Activated naive CD8-positive, alpha-beta T cell treated with anti-CD3 and anti-CD28 coated beads, Interleukin-2, amount 50 U/mL, for 24 hours (primary cell): ENCODE results near the gene ADGRL2.

ENCODE experiments used
- ATAC-seq: fragments of 150-1000 bp; cut with Tn5 transposase; one replicate; pipeline ENCODE4 v1.10.0; 2021
- DNase-seq: peaks from one replicate; pipeline ENCODE4 v3.0.0; 2021
- H3K27ac Mint-ChIP-seq: one replicate; pipeline ENCODE4 v1.8.0; 2021; ENCODE audit warnings: mild to moderate bottlenecking, mixed read lengths
- H3K27me3 Mint-ChIP-seq: one replicate; pipeline ENCODE4 v1.8.0; 2021; ENCODE audit warnings: mixed read lengths
- H3K36me3 Mint-ChIP-seq: one replicate; pipeline ENCODE4 v1.8.0; 2021; ENCODE audit warnings: low read depth, mixed read lengths
- H3K4me1 Mint-ChIP-seq: one replicate; pipeline ENCODE4 v1.8.0; 2021; ENCODE audit warnings: mixed read lengths
- H3K4me3 Mint-ChIP-seq: one replicate; pipeline ENCODE4 v1.8.0; 2021; ENCODE audit warnings: mild to moderate bottlenecking, moderate library complexity, mixed read lengths
- H3K9me3 Mint-ChIP-seq: one replicate; pipeline ENCODE4 v1.8.0; 2021; ENCODE audit warnings: mixed read lengths

Gene ADGRL2

GRCh38 chr1:81887421-81888144, 86.8 kb downstream of the ADGRL2 start:
- Mint-ChIP-seq H3K27me3 (no peaks in the 10 kb centered on the region), H3K27ac (no peak overlapping the region), H3K4me1 (no peaks in the 10 kb centered on the region), H3K4me3 (no peak overlapping the region), H3K36me3 (no peaks in the 10 kb centered on the region), H3K9me3 (no peaks in the 10 kb centered on the region)
- no peak for DNase-seq
- ATAC-seq: no peak

GRCh38 chr1:81889166-81889565, 88.4 kb downstream of the ADGRL2 start:
- no peaks in the 10 kb centered on the region for H3K4me1 Mint-ChIP-seq
- no peak overlapping the region for H3K27ac Mint-ChIP-seq
- no peaks in the 10 kb centered on the region for H3K36me3 Mint-ChIP-seq
- H3K9me3 Mint-ChIP-seq: no peaks in the 10 kb centered on the region
- ATAC-seq: no peak
- no peaks in the 10 kb centered on the region for H3K27me3 Mint-ChIP-seq
- no peak for DNase-seq
- no peak overlapping the region for H3K4me3 Mint-ChIP-seq

DNA sequence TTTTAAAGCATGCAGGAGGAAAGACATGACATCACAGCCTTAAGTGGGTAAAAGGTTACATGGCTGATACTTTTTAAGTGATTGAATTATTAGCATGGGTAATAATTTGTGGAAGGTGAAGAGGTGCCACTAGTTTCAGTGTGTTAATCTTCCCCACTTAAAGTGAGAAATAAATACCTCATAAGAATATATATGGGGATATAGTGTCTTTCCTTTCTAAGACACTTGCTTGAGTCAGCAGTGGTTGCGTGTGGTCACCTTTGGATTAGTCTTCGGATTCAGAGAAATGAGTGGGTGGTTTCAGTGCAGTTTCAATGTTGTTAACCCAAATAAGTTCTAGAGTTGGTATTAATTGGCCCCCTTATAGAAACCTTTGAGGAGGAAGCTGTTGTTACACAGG, 94.1 kb downstream of the ADGRL2 start:
- H3K36me3 Mint-ChIP-seq: no peaks in the 10 kb centered on the region
- ATAC-seq (no peak), DNase-seq (no peak)
- no peak overlapping the region for H3K4me3 Mint-ChIP-seq
- H3K27me3 Mint-ChIP-seq: no peaks in the 10 kb centered on the region
- no peaks in the 10 kb centered on the region for H3K9me3 Mint-ChIP-seq
- no peaks in the 10 kb centered on the region for H3K4me1 Mint-ChIP-seq
- no peak overlapping the region for H3K27ac Mint-ChIP-seq

DNA sequence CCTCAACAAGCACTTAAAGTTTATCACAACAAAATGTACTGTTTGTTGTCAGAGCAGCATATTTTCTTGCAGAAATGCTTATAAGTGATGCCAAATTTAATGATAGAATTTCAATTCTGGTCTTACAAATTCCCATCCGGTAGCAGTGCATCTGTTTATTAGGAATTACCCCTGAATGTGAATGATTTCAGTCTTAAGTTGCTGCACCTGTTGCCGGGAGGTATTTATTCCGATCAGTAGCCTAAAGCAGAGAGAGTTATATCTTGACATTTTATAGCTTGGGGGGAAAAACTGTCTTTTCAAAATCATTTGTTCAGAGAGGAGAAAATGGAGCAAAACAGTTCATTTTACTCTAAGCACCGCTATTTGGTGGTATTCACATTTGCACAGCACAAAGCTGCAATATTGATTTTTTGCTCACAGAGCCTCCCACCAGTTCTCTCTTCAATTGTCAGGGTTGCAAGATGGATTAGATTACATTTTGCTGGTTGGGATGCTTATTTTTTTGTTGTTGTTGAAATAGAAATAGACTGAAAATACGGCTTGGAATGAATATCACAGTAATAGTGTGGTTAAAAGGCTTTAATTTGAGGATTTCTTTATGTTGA, 98.6 kb downstream of the ADGRL2 start:
- Mint-ChIP-seq H3K9me3 (no peaks in the 10 kb centered on the region), H3K27ac (no peak overlapping the region), H3K36me3 (no peaks in the 10 kb centered on the region), H3K4me3 (no peak overlapping the region), H3K27me3 (no peaks in the 10 kb centered on the region), H3K4me1 (no peaks in the 10 kb centered on the region)
- no peak for DNase-seq
- ATAC-seq: no peak

DNA sequence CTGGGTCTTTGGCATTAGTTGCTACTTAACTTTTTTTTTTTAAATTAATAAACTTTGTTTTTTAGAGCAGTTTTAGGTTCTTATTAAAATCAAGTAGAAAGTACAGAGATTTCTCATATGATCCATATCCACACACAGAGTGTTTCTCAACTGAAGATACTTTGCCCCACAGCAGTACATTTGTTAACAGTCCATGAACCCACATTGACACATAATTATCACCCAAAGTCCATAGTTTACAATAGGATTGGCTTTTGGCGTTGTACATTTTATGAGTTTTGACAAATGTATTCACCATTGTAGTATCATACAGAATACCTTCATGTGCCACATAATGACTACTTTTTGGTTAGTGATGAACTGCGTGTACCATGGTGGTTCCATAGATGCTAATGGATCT, 106.8 kb downstream of the ADGRL2 start:
- H3K4me3 Mint-ChIP-seq: no peak overlapping the region

DNA sequence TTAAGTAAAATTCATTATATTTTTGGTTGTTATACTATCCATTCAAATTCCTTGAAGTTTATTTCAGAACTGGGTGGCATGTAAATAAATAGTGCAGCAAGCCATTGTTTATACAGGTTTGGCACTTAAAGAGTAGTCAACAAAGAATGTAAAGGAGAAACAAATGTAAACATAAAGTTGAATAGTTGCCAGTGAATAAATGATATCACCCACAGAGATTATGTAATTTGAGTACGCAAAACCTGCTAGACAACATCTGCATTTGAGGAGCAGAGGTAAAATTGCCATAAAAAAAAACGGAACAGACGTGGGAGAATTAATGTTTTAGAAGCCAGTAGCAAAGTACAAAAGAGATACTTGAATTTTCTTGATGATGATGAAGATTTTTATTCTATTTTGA, 111.6 kb downstream of the ADGRL2 start:
- Mint-ChIP-seq H3K27me3 (no peaks in the 10 kb centered on the region), H3K4me3 (no peak overlapping the region), H3K4me1 (no peaks in the 10 kb centered on the region), H3K9me3 (no peaks in the 10 kb centered on the region), H3K36me3 (no peaks in the 10 kb centered on the region), H3K27ac (no peak overlapping the region)
- DNase-seq (no peak), ATAC-seq (no peak)

More for the DNA sequence above, 106.8 kb downstream of the ADGRL2 start:
- Mint-ChIP-seq H3K4me1 (no peaks in the 10 kb centered on the region), H3K27ac (no peak overlapping the region), H3K27me3 (no peaks in the 10 kb centered on the region), H3K36me3 (no peaks in the 10 kb centered on the region), H3K9me3 (no peaks in the 10 kb centered on the region)
- DNase-seq (no peak), ATAC-seq (no peak)

DNA sequence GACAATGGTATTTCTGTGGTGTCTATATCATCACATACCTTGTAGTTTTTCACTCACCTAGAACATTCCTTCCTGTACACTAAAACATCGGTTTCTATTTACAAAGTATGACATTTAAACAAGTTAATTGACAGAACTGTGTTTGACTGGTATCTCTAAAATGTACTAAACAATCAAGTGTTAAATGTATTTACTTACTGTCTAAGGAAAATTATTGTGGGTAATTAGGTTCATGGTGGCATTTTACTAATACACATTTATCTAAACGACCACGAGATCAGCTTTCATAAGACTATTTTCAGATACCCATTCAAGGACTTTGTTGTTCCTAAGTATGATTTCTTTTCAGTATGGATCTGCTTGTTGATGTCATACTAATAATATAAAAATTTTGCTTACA, 115.2 kb downstream of the ADGRL2 start:
- Mint-ChIP-seq H3K27ac (no peak overlapping the region), H3K36me3 (no peaks in the 10 kb centered on the region), H3K9me3 (no peaks in the 10 kb centered on the region), H3K4me1 (no peaks in the 10 kb centered on the region), H3K4me3 (no peak overlapping the region), H3K27me3 (no peaks in the 10 kb centered on the region)
- ATAC-seq (no peak), DNase-seq (no peak)

GRCh38 chr1:81920245-81920740, 119.6 kb downstream of the ADGRL2 start:
- Mint-ChIP-seq H3K4me1 (no peaks in the 10 kb centered on the region), H3K4me3 (no peak overlapping the region), H3K9me3 (no peaks in the 10 kb centered on the region), H3K27ac (no peak overlapping the region), H3K36me3 (no peaks in the 10 kb centered on the region), H3K27me3 (no peaks in the 10 kb centered on the region)
- ATAC-seq (no peak), DNase-seq (no peak)

- no peak overlapping the region for H3K27ac Mint-ChIP-seq
Measured at GRCh38 chr1:81920886-81921285, 120.2 kb downstream of the ADGRL2 start.

DNA sequence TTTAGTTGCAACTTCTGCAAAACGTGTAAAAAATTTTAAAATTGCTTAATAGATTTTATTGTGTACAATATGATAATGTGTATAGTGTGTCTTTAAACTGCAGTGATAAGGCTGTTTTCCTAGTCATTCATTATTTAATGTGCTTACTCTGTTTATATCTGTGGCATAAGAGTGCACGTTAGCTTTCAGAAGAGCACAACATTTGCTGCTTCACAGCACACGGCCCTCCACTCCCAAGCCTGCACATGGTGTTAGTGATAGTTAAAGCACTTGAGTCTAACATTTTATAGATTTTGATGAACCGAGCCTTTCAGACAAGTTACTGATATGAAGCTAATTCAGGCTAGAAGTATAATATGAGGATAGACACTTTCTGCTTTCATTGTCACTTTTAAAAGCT, 120.6 kb downstream of the ADGRL2 start:
- H3K36me3 Mint-ChIP-seq: no peaks in the 10 kb centered on the region
- H3K4me1 Mint-ChIP-seq: no peaks in the 10 kb centered on the region
- H3K4me3 Mint-ChIP-seq: no peak overlapping the region
- H3K27ac Mint-ChIP-seq: no peak overlapping the region
- no peak for ATAC-seq
- H3K9me3 Mint-ChIP-seq: no peaks in the 10 kb centered on the region
- no peak for DNase-seq
- no peaks in the 10 kb centered on the region for H3K27me3 Mint-ChIP-seq

More at GRCh38 chr1:81920886-81921285, 120.2 kb downstream of the ADGRL2 start:
- Mint-ChIP-seq H3K27me3 (no peaks in the 10 kb centered on the region), H3K4me3 (no peak overlapping the region), H3K36me3 (no peaks in the 10 kb centered on the region), H3K4me1 (no peaks in the 10 kb centered on the region), H3K9me3 (no peaks in the 10 kb centered on the region)
- ATAC-seq (no peak), DNase-seq (no peak)

DNA sequence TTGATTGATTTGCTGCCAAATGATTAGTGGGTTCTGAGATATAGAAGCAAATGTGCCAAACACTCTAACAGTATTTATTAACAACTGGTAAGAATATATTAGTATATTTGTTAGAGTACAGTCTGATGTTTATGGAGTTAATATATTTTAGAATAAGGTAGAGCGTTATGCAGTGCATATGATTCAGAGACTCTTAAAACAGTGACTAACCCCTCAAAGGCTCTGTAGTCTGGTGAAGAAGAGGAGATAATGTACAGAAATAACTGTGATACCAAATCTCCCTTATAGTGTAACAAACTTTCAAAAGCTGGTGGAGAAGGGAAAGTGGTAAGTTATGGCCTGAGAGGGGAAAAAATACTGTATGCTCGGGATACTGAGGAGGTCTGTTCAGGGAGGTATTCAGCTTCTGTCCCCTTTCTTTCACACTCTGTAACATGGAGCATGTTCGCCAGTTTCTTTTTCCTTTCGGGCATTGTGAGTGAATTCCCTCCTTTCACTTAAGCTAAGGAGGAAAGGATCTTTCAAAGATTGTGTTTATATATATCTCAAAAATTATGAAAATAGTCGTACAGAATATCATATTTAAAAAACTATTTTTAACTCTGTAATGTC, 121.2 kb downstream of the ADGRL2 start:
- Mint-ChIP-seq H3K4me3 (no peak overlapping the region), H3K27me3 (no peaks in the 10 kb centered on the region), H3K27ac (no peak overlapping the region), H3K36me3 (no peaks in the 10 kb centered on the region), H3K4me1 (no peaks in the 10 kb centered on the region), H3K9me3 (no peaks in the 10 kb centered on the region)
- DNase-seq (no peak), ATAC-seq (no peak)

- DNase-seq: no peak
- H3K4me1 Mint-ChIP-seq: no peaks in the 10 kb centered on the region
- no peaks in the 10 kb centered on the region for H3K9me3 Mint-ChIP-seq
- no peaks in the 10 kb centered on the region for H3K27me3 Mint-ChIP-seq
- no peaks in the 10 kb centered on the region for H3K36me3 Mint-ChIP-seq
- no peak for ATAC-seq
- no peak overlapping the region for H3K4me3 Mint-ChIP-seq
- H3K27ac Mint-ChIP-seq: no peak overlapping the region
Measured at GRCh38 chr1:81922955-81923354, 122.2 kb downstream of the ADGRL2 start.

DNA sequence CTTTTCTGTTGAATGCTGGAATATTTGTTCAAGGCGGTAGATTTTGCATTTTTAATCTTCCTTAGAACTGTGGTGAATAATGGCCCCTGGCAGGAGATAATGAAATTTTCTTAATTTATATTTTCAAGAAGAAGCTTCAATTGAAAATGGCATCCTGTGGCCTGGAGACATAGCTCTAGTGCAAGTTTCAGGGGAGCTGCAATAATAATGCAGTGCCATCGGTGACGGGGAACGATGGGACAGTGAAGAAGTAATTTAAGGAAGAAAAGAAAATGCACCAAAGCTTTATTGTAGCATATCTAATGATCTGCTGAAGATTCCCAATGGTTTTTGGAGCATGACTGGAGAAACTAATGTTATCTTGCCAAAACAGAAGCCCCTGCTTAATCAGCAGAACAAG, 128.4 kb downstream of the ADGRL2 start:
- no peaks in the 10 kb centered on the region for H3K27me3 Mint-ChIP-seq
- DNase-seq (no peak), ATAC-seq (no peak)
- H3K27ac Mint-ChIP-seq: no peak overlapping the region
- H3K4me3 Mint-ChIP-seq: no peak overlapping the region
- no peaks in the 10 kb centered on the region for H3K9me3 Mint-ChIP-seq
- no peaks in the 10 kb centered on the region for H3K36me3 Mint-ChIP-seq
- H3K4me1 Mint-ChIP-seq: no peaks in the 10 kb centered on the region

GRCh38 chr1:81936853-81937252, 136.1 kb downstream of the ADGRL2 start:
- no peaks in the 10 kb centered on the region for H3K27me3 Mint-ChIP-seq
- no peaks in the 10 kb centered on the region for H3K36me3 Mint-ChIP-seq
- no peak overlapping the region for H3K4me3 Mint-ChIP-seq
- DNase-seq (no peak), ATAC-seq (no peak)
- no peaks in the 10 kb centered on the region for H3K9me3 Mint-ChIP-seq
- no peaks in the 10 kb centered on the region for H3K4me1 Mint-ChIP-seq
- H3K27ac Mint-ChIP-seq: no peak overlapping the region

DNA sequence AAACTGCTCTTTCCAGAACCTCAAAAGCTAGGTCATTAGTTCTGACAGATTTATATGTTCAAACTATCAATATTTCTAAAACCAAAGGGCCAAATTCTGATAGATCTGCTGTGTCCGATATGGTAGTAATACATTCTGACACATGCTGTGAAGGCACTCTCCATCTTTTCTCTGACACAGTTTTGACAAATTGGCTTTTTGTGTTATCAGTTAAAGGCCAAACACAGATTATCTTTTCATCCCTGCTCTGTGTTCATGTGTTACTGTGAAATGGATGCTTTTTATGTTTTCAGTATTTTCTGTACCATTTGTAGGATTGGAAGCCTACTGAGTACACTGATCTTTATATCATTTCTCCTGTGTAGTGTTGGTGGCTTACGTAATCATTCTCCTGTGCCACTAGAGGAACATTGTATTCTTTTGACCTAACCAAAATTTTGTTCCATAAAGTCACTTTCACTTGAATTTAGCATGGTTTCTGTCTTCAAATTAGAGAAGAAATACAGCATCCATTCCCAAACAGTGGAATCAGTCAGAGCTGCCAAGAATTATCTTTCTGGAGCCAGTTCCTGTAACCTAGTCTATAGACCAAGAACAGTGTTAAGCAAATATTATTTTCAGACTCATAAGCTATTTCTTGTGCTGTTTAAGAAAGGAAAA, 137.2 kb downstream of the ADGRL2 start:
- Mint-ChIP-seq H3K9me3 (no peaks in the 10 kb centered on the region), H3K4me1 (no peaks in the 10 kb centered on the region), H3K4me3 (no peak overlapping the region), H3K27me3 (no peaks in the 10 kb centered on the region), H3K36me3 (no peaks in the 10 kb centered on the region), H3K27ac (no peak overlapping the region)
- ATAC-seq (no peak), DNase-seq (no peak)
